Gastrocnemius medialis (tissue), 4 donors: ENCODE measurements around the gene PTPRT. TPM values are rescaled to one million over a fixed set of nuclear protein-coding genes. Genes with fewer than 3 reads are reported as not detected.

Experiments used
- ATAC-seq, 2 donors: fragments of 150-250 bp; one replicate each; pipeline ENCODE4 v1.9.1; 2016
- DNase-seq, 2 donors: peaks; one replicate each; pipeline ENCODE4 v3.0.0-alpha.2; 2019
- H3K27ac ChIP-seq, 4 donors: fragments of 200-600 bp; sonication (generic); 1 replicate in 1 of 4; 2 replicates in 3 of 4; pipeline ENCODE4 v1.5.1; 2016 to 2018; ENCODE audit warnings: mild to moderate bottlenecking in 2 of 4, moderate library complexity in 1 of 4
- H3K27me3 ChIP-seq, 3 donors: fragments of 200-600 bp; sonication (generic) in 2 of 3; 1 replicate in 1 of 3; 2 replicates in 2 of 3; pipeline versions ENCODE4 v1.5.1 to v1.6.0; 2016 to 2019; ENCODE audit warnings: mild to moderate bottlenecking in 1 of 3, moderate library complexity in 1 of 3
- H3K36me3 ChIP-seq, 2 donors: fragments of 200-600 bp; sonication (generic) in 1 of 2; one replicate each; pipeline ENCODE4 v1.5.1; 2017 to 2018
- H3K4me1 ChIP-seq, 2 donors: fragments of 200-600 bp; sonication (generic) in 1 of 2; one replicate each; pipeline ENCODE4 v1.5.1; 2016 to 2017; ENCODE audit warnings: mild to moderate bottlenecking in 2 of 2
- H3K4me3 ChIP-seq, 4 donors: fragments of 200-600 bp; sonication (generic) in 3 of 4; 1 replicate in 1 of 4; 2 replicates in 3 of 4; pipeline ENCODE4 v1.5.1; 2016 to 2019; ENCODE audit warnings: mild to moderate bottlenecking in 2 of 4
- H3K9me3 ChIP-seq, 3 donors: fragments of 200-600 bp; sonication (generic) in 2 of 3; 1 replicate in 1 of 3; 2 replicates in 2 of 3; pipeline ENCODE4 v1.5.1; 2016 to 2019
- CTCF ChIP-seq, 5 experiments: fragments of 450-650 bp in 3 of 5; fragments of 200-600 bp in 2 of 5; sonication (generic) in 2 of 5; IDR thresholded peaks in 4 of 5; conservative IDR thresholded peaks in 1 of 5; 1 replicate in 4 of 5; 2 replicates in 1 of 5; pipeline ENCODE4 v1.5.1; 2016 to 2019; ENCODE audit warnings: antibody characterized with exemption in 5 of 5, mild to moderate bottlenecking in 3 of 5, moderate library complexity in 3 of 5
- POLR2A ChIP-seq, 2 donors: fragments of 450-650 bp; IDR thresholded peaks; one replicate each; pipeline ENCODE4 v1.6.1; 2017; ENCODE audit warnings: antibody characterized with exemption in 2 of 2, mild to moderate bottlenecking in 2 of 2, moderate library complexity in 2 of 2
- in situ Hi-C, 4 donors: fragments of 200-750 bp; cut with MboI; loops; one replicate each; pipeline versions ENCODE4 v1.15.0 to v1.8.0; 2017; ENCODE audit warnings: low sequenced_read_pairs in 4 of 4
- intact Hi-C: fragments of 100-400 bp; cut with DNase I; formaldehyde crosslinking; loops from one replicate; pipeline ENCODE4 v1.15.1; 2023; ENCODE audit warnings: low total_unique reads
- total RNA-seq, 4 donors: library from RNA; depleted of rRNA; stranded (reverse); fragments of >200 nt; gene quantifications; one replicate each; pipeline versions ENCODE4 v1.1.0 to v1.2.3, GENCODE V29; 2016

The PTPRT gene
- total RNA-seq, 4 donors from 2014 or later, result not detected

GRCh38 chr20:43185901-43186300 is 3.8 kb downstream of the PTPRT start:
- H3K27me3 ChIP-seq, result peaks cover 22 to 31% (median 25%) of the 10 kb centered on the region in 3 donors
- TF ChIP-seq CTCF (IDR thresholded peaks at IDR 0.05 in 4 of 5, conservative IDR thresholded peaks at IDR 0.05 in 1 of 5) (no peak), POLR2A (IDR thresholded peaks at IDR 0.05) (no peak)
- no peak overlapping the region for H3K4me3 ChIP-seq
- no peaks in the 10 kb centered on the region for H3K36me3 ChIP-seq
- H3K27ac ChIP-seq, result no peak overlapping the region
- intact Hi-C loops, result no loop called here
- DNase-seq, result no peak
- in situ Hi-C loops, result loop anchor here (25.0 kb wide), 4 partner anchors 974 to 1449 kb away; no protein-coding TSS in a partner anchor
- no peaks in the 10 kb centered on the region for H3K9me3 ChIP-seq
- H3K4me1 ChIP-seq, result no peaks in the 10 kb centered on the region
- ATAC-seq, result no peak

- no peak for DNase-seq
- H3K36me3 ChIP-seq, result no peaks in the 10 kb centered on the region
- H3K27me3 ChIP-seq, result peaks cover 7 to 14% (median 13%) of the 10 kb centered on the region in 3 donors
- in situ Hi-C loops (loop anchor here (25.0 kb wide), 4 partner anchors 971 to 1446 kb away; no protein-coding TSS in a partner anchor), intact Hi-C loops (no loop called here)
- no peaks in the 10 kb centered on the region for H3K9me3 ChIP-seq
- no peak for ATAC-seq
- TF ChIP-seq POLR2A (IDR thresholded peaks at IDR 0.05) (no peak), CTCF (IDR thresholded peaks at IDR 0.05 in 4 of 5, conservative IDR thresholded peaks at IDR 0.05 in 1 of 5) (no peak)
- H3K27ac ChIP-seq, result no peak overlapping the region
- no peaks in the 10 kb centered on the region for H3K4me1 ChIP-seq
- no peak overlapping the region for H3K4me3 ChIP-seq
Measured at GRCh38 chr20:43183536-43184070, 6.1 kb downstream of the PTPRT start.

GRCh38 chr20:43178080-43178479 is 11.6 kb downstream of the PTPRT start:
- H3K36me3 ChIP-seq, result no peaks in the 10 kb centered on the region
- no peak for TF ChIP-seq CTCF (IDR thresholded peaks at IDR 0.05 in 4 of 5, conservative IDR thresholded peaks at IDR 0.05 in 1 of 5)
- no peak for TF ChIP-seq POLR2A (IDR thresholded peaks at IDR 0.05)
- H3K4me1 ChIP-seq, result no peaks in the 10 kb centered on the region
- no peak overlapping the region for H3K27ac ChIP-seq
- intact Hi-C loops (no loop called here), in situ Hi-C loops (loop anchor here (25.0 kb wide), 4 partner anchors 966 to 1441 kb away; no protein-coding TSS in a partner anchor)
- H3K27me3 ChIP-seq, result no peaks in the 10 kb centered on the region
- ATAC-seq (no peak), DNase-seq (no peak)
- no peaks in the 10 kb centered on the region for H3K9me3 ChIP-seq
- H3K4me3 ChIP-seq, result no peak overlapping the region

- H3K4me3 ChIP-seq, result no peak overlapping the region
- in situ Hi-C loops, result loop anchor here (25.0 kb wide), 4 partner anchors 964 to 1439 kb away; no protein-coding TSS in a partner anchor
- peaks cover 0 to under 1% (median 0%) of the 10 kb centered on the region in 3 donors for H3K27me3 ChIP-seq
- no peaks in the 10 kb centered on the region for H3K36me3 ChIP-seq
- H3K4me1 ChIP-seq, result no peaks in the 10 kb centered on the region
- intact Hi-C loops, result no loop called here
- DNase-seq, result no peak
- TF ChIP-seq CTCF (IDR thresholded peaks at IDR 0.05 in 4 of 5, conservative IDR thresholded peaks at IDR 0.05 in 1 of 5), result no peak
- TF ChIP-seq POLR2A (IDR thresholded peaks at IDR 0.05), result no peak
- H3K9me3 ChIP-seq, result no peaks in the 10 kb centered on the region
- no peak overlapping the region for H3K27ac ChIP-seq
- no peak for ATAC-seq
Measured at GRCh38 chr20:43176726-43177125, 13.0 kb downstream of the PTPRT start.

- peaks cover 0 to 2% (median 0%) of the 10 kb centered on the region in 3 donors for H3K27me3 ChIP-seq
- no peak overlapping the region for H3K4me3 ChIP-seq
- ATAC-seq, result no peak
- intact Hi-C loops, result no loop called here
- no peak overlapping the region for H3K27ac ChIP-seq
- H3K36me3 ChIP-seq, result no peaks in the 10 kb centered on the region
- no peaks in the 10 kb centered on the region for H3K9me3 ChIP-seq
- no peak for TF ChIP-seq CTCF (IDR thresholded peaks at IDR 0.05 in 4 of 5, conservative IDR thresholded peaks at IDR 0.05 in 1 of 5)
- TF ChIP-seq POLR2A (IDR thresholded peaks at IDR 0.05), result no peak
- H3K4me1 ChIP-seq, result no peaks in the 10 kb centered on the region
- no peak for DNase-seq
- in situ Hi-C loops, result no loop called here
Measured at GRCh38 chr20:43171930-43172329, 17.8 kb downstream of the PTPRT start.
